Measurements from ENCODE around the gene LONP2. TPM values are rescaled to one million over a fixed set of nuclear protein-coding genes. Genes with fewer than 3 reads are reported as not detected.

LONP2 gene
- total and polyA plus RNA-seq, 2 experiments from 2014 or later, result 12.4 to 25.2 TPM

DNA sequence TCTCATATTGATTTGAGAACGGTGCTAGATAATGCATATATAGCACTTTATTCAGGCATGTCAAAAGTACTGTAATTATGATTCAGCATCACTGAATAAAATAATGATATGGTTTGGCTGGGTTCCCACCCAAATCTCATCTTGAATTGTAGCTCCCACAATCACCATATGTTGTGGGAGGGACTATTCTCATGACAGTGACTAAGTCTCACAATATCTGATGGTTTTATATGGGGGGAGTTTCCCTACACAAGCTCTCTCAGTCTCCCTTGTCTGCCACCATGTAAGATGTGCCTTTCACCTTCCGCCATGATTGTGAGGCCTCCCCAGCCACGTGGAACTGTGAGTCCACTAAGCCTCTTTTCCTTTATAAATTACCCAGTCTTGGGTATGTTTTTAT is 25.6 kb upstream of the LONP2 start:
- DNase-seq (ENCODE audit: low spot score) (no peak), ATAC-seq (no peak)
- Histone ChIP-seq H3K27ac (ENCODE audit: low read depth) (no peak overlapping the region), H3K9me2 (ENCODE audit: insufficient read depth) (0 out of 2 replicates have a peak, but pooled peaks cover 2% of the 10 kb centered on the region), H3K79me2 (replicated peaks; ENCODE audit: insufficient read depth) (no peaks in the 10 kb centered on the region), H3K36me3 (ENCODE audit: insufficient read depth) (no peaks in the 10 kb centered on the region), H3K4me2 (no peak overlapping the region), H3K4me3 (no peak overlapping the region), H2AFZ (no peak overlapping the region), H3K27me3 (ENCODE audit: insufficient read depth) (no peaks in the 10 kb centered on the region), H4K20me1 (replicated peaks; ENCODE audit: insufficient read depth) (no peaks in the 10 kb centered on the region), H3F3A (replicated peaks; ENCODE audit: low read depth) (no peaks in the 10 kb centered on the region), H3K4me1 (ENCODE audit: insufficient read depth) (no peaks in the 10 kb centered on the region)
- TF ChIP-seq, protein P1, sequence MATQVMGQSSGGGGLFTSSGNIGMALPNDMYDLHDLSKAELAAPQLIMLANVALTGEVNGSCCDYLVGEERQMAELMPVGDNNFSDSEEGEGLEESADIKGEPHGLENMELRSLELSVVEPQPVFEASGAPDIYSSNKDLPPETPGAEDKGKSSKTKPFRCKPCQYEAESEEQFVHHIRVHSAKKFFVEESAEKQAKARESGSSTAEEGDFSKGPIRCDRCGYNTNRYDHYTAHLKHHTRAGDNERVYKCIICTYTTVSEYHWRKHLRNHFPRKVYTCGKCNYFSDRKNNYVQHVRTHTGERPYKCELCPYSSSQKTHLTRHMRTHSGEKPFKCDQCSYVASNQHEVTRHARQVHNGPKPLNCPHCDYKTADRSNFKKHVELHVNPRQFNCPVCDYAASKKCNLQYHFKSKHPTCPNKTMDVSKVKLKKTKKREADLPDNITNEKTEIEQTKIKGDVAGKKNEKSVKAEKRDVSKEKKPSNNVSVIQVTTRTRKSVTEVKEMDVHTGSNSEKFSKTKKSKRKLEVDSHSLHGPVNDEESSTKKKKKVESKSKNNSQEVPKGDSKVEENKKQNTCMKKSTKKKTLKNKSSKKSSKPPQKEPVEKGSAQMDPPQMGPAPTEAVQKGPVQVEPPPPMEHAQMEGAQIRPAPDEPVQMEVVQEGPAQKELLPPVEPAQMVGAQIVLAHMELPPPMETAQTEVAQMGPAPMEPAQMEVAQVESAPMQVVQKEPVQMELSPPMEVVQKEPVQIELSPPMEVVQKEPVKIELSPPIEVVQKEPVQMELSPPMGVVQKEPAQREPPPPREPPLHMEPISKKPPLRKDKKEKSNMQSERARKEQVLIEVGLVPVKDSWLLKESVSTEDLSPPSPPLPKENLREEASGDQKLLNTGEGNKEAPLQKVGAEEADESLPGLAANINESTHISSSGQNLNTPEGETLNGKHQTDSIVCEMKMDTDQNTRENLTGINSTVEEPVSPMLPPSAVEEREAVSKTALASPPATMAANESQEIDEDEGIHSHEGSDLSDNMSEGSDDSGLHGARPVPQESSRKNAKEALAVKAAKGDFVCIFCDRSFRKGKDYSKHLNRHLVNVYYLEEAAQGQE (IDR thresholded peaks at IDR 0.05; ENCODE audit: unreplicated experiment), result no peak
- TF ChIP-seq, protein P2, sequence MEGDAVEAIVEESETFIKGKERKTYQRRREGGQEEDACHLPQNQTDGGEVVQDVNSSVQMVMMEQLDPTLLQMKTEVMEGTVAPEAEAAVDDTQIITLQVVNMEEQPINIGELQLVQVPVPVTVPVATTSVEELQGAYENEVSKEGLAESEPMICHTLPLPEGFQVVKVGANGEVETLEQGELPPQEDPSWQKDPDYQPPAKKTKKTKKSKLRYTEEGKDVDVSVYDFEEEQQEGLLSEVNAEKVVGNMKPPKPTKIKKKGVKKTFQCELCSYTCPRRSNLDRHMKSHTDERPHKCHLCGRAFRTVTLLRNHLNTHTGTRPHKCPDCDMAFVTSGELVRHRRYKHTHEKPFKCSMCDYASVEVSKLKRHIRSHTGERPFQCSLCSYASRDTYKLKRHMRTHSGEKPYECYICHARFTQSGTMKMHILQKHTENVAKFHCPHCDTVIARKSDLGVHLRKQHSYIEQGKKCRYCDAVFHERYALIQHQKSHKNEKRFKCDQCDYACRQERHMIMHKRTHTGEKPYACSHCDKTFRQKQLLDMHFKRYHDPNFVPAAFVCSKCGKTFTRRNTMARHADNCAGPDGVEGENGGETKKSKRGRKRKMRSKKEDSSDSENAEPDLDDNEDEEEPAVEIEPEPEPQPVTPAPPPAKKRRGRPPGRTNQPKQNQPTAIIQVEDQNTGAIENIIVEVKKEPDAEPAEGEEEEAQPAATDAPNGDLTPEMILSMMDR (conservative IDR thresholded peaks at IDR 0.05; ENCODE audit: low read depth in 2 of 2), result no peak
- no peak for TF ChIP-seq JUNB (IDR thresholded peaks at IDR 0.05; ENCODE audit: unreplicated experiment)
- H3K27me3 Mint-ChIP-seq (ENCODE audit: insufficient read depth, low read depth, poor library complexity), result peaks cover 8% of the 10 kb centered on the region
- H3K36me3 Mint-ChIP-seq (ENCODE audit: low read depth), result no peaks in the 10 kb centered on the region
- no peak overlapping the region for H3K4me3 Mint-ChIP-seq
- no peak overlapping the region for H3K27ac Mint-ChIP-seq
- H3K9me3 Mint-ChIP-seq, result no peaks in the 10 kb centered on the region
- no peaks in the 10 kb centered on the region for H3K4me1 Mint-ChIP-seq

DNA sequence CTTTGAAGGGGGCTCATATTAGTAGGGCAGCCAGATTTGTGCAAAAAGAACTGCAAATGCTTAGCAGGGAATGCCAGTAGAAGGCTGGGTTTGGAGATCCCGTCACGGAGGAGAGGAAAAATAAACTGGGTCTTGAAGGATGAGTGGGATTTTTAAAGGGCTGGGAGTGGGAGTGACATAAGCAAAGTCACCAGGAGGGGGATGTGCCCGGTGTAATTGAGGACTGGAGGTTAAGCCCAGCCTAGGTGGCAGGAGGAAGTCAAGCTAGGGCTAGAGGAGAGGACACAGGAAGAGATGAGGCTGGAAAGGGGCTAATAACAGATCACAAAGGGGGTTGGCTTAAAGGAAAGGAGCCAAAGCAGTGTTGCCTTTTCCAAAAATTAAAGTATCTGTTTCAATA is 23.2 kb upstream of the LONP2 start:
- H4K20me1 ChIP-seq (replicated peaks; ENCODE audit: insufficient read depth), result no peaks in the 10 kb centered on the region
- no peak overlapping the region for H3K27ac ChIP-seq (ENCODE audit: low read depth)
- no peak overlapping the region for H3K4me3 Mint-ChIP-seq
- no peak for ATAC-seq
- no peak for DNase-seq (ENCODE audit: low spot score)
- H3K4me2 ChIP-seq, result no peak overlapping the region
- H2AFZ ChIP-seq, result no peak overlapping the region
- no peaks in the 10 kb centered on the region for H3K4me1 ChIP-seq (ENCODE audit: insufficient read depth)
- no peaks in the 10 kb centered on the region for H3K27me3 ChIP-seq (ENCODE audit: insufficient read depth)
- no peaks in the 10 kb centered on the region for H3K4me1 Mint-ChIP-seq
- H3K9me2 ChIP-seq (ENCODE audit: insufficient read depth), result 0 out of 2 replicates have a peak, but pooled peaks cover 2% of the 10 kb centered on the region
- no peak overlapping the region for H3K27ac Mint-ChIP-seq
- H3K4me3 ChIP-seq, result no peak overlapping the region
- no peaks in the 10 kb centered on the region for H3K36me3 Mint-ChIP-seq (ENCODE audit: low read depth)
- H3K9me3 Mint-ChIP-seq, result no peaks in the 10 kb centered on the region
- H3F3A ChIP-seq (replicated peaks; ENCODE audit: low read depth), result no peaks in the 10 kb centered on the region
- H3K79me2 ChIP-seq (replicated peaks; ENCODE audit: insufficient read depth), result no peaks in the 10 kb centered on the region
- peaks cover 7% of the 10 kb centered on the region for H3K27me3 Mint-ChIP-seq (ENCODE audit: insufficient read depth, low read depth, poor library complexity)
- H3K36me3 ChIP-seq (ENCODE audit: insufficient read depth), result no peaks in the 10 kb centered on the region
- TF ChIP-seq STAT1 (IDR thresholded peaks at IDR 0.05; ENCODE audit: unreplicated experiment) (no peak), POLR2AphosphoS5 (IDR thresholded peaks at IDR 0.05; ENCODE audit: low read depth) (no peak), EZH2 (IDR thresholded peaks at IDR 0.05; ENCODE audit: low read depth, unreplicated experiment) (no peak), ZNF114 (CRISPR knock-in tag; IDR thresholded peaks at IDR 0.05) (no peak), JUNB (IDR thresholded peaks at IDR 0.05; ENCODE audit: unreplicated experiment) (no peak)
- TF ChIP-seq, protein P3, sequence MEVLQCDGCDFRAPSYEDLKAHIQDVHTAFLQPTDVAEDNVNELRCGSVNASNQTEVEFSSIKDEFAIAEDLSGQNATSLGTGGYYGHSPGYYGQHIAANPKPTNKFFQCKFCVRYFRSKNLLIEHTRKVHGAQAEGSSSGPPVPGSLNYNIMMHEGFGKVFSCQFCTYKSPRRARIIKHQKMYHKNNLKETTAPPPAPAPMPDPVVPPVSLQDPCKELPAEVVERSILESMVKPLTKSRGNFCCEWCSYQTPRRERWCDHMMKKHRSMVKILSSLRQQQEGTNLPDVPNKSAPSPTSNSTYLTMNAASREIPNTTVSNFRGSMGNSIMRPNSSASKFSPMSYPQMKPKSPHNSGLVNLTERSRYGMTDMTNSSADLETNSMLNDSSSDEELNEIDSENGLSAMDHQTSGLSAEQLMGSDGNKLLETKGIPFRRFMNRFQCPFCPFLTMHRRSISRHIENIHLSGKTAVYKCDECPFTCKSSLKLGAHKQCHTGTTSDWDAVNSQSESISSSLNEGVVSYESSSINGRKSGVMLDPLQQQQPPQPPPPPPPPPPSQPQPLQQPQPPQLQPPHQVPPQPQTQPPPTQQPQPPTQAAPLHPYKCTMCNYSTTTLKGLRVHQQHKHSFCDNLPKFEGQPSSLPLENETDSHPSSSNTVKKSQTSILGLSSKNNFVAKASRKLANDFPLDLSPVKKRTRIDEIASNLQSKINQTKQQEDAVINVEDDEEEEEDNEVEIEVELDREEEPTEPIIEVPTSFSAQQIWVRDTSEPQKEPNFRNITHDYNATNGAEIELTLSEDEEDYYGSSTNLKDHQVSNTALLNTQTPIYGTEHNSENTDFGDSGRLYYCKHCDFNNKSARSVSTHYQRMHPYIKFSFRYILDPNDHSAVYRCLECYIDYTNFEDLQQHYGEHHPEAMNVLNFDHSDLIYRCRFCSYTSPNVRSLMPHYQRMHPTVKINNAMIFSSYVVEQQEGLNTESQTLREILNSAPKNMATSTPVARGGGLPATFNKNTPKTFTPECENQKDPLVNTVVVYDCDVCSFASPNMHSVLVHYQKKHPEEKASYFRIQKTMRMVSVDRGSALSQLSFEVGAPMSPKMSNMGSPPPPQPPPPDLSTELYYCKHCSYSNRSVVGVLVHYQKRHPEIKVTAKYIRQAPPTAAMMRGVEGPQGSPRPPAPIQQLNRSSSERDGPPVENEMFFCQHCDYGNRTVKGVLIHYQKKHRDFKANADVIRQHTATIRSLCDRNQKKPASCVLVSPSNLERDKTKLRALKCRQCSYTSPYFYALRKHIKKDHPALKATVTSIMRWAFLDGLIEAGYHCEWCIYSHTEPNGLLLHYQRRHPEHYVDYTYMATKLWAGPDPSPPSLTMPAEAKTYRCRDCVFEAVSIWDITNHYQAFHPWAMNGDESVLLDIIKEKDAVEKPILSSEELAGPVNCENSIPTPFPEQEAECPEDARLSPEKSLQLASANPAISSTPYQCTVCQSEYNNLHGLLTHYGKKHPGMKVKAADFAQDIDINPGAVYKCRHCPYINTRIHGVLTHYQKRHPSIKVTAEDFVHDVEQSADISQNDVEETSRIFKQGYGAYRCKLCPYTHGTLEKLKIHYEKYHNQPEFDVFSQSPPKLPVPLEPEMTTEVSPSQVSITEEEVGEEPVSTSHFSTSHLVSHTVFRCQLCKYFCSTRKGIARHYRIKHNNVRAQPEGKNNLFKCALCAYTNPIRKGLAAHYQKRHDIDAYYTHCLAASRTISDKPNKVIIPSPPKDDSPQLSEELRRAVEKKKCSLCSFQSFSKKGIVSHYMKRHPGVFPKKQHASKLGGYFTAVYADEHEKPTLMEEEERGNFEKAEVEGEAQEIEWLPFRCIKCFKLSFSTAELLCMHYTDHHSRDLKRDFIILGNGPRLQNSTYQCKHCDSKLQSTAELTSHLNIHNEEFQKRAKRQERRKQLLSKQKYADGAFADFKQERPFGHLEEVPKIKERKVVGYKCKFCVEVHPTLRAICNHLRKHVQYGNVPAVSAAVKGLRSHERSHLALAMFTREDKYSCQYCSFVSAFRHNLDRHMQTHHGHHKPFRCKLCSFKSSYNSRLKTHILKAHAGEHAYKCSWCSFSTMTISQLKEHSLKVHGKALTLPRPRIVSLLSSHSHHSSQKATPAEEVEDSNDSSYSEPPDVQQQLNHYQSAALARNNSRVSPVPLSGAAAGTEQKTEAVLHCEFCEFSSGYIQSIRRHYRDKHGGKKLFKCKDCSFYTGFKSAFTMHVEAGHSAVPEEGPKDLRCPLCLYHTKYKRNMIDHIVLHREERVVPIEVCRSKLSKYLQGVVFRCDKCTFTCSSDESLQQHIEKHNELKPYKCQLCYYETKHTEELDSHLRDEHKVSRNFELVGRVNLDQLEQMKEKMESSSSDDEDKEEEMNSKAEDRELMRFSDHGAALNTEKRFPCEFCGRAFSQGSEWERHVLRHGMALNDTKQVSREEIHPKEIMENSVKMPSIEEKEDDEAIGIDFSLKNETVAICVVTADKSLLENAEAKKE (CRISPR knock-in tag; IDR thresholded peaks at IDR 0.05), result no peak

Data from GM23338 (cell line).